HG03521 (cell line): ENCODE data around the gene FHAD1.
"Not testable (repeated sequence)": the region's sequence is repeated elsewhere in the genome, so short reads cannot be mapped to it uniquely, and the experiment has no call there.

ENCODE experiments used
- ATAC-seq: cut with Tn5 transposase; IDR thresholded peaks from one replicate; pipeline ENCODE4 v1.9.1; 2021; ENCODE audit warnings: mild to moderate bottlenecking, moderate library complexity; ENCODE audit not compliant: unreplicated experiment

Gene FHAD1

GRCh38 chr1:15362096-15362736 is 115.2 kb downstream of the FHAD1 start:
- ATAC-seq: no peak

GRCh38 chr1:15362737-15363128 is 115.7 kb downstream of the FHAD1 start:
- no peak for ATAC-seq

- ATAC-seq: no peak
Measured at GRCh38 chr1:15364740-15365139, 117.7 kb downstream of the FHAD1 start.

GRCh38 chr1:15368888-15369287 is 121.9 kb downstream of the FHAD1 start:
- ATAC-seq: no peak

- ATAC-seq: no peak
Measured at GRCh38 chr1:15370268-15370667, 123.2 kb downstream of the FHAD1 start.

- ATAC-seq: no peak
Measured at GRCh38 chr1:15370781-15371520, 123.9 kb downstream of the FHAD1 start.

GRCh38 chr1:15371610-15372545 is 124.9 kb downstream of the FHAD1 start:
- no peak for ATAC-seq

GRCh38 chr1:15378729-15379128 is 131.7 kb downstream of the FHAD1 start:
- no peak for ATAC-seq

GRCh38 chr1:15379151-15379550 is 132.1 kb downstream of the FHAD1 start:
- ATAC-seq: not testable (repeated sequence)

GRCh38 chr1:15380601-15381508 is 133.8 kb downstream of the FHAD1 start:
- no peak for ATAC-seq

- no peak for ATAC-seq
Measured at GRCh38 chr1:15381805-15382204, 134.8 kb downstream of the FHAD1 start.

- ATAC-seq: no peak
Measured at GRCh38 chr1:15382601-15383518, 135.8 kb downstream of the FHAD1 start.

- no peak for ATAC-seq
Measured at GRCh38 chr1:15383810-15384209, 136.8 kb downstream of the FHAD1 start.

- no peak for ATAC-seq
Measured at GRCh38 chr1:15384301-15384901, 137.4 kb downstream of the FHAD1 start.

GRCh38 chr1:15385420-15385819 is 138.4 kb downstream of the FHAD1 start:
- no peak for ATAC-seq

- ATAC-seq: no peak
Measured at GRCh38 chr1:15386164-15386749, 139.2 kb downstream of the FHAD1 start.

- no peak for ATAC-seq
Measured at GRCh38 chr1:15388201-15388880, 141.3 kb downstream of the FHAD1 start.

- ATAC-seq: not testable (repeated sequence)
Measured at GRCh38 chr1:15389828-15390227, 142.8 kb downstream of the FHAD1 start.
